Glutamatergic neuron (in vitro differentiated cells): ENCODE results near the gene TAB3. TPM values are rescaled to one million over a fixed set of nuclear protein-coding genes. Genes with fewer than 3 reads are reported as not detected.
A peak's percentile ranks its signal among the peaks of the same experiment; 100 is the strongest.

Source experiments
- DNase-seq: peaks from one replicate; pipeline ENCODE4 v3.0.0; 2022
- H3K27ac Mint-ChIP-seq: one replicate; pipeline ENCODE4 v1.8.0; 2020; ENCODE audit warnings: mild to moderate bottlenecking, mixed read lengths, inconsistent platforms; ENCODE audit not compliant: unreplicated experiment
- H3K27me3 Mint-ChIP-seq: one replicate; pipeline ENCODE4 v1.8.0; 2020; ENCODE audit warnings: mild to moderate bottlenecking, moderate library complexity, mixed read lengths, inconsistent platforms; ENCODE audit not compliant: unreplicated experiment
- H3K36me3 Mint-ChIP-seq: one replicate; pipeline ENCODE4 v1.8.0; 2020; ENCODE audit warnings: mild to moderate bottlenecking, mixed read lengths, inconsistent platforms; ENCODE audit not compliant: unreplicated experiment
- H3K4me1 Mint-ChIP-seq: one replicate; pipeline ENCODE4 v1.8.0; 2020; ENCODE audit warnings: mild to moderate bottlenecking, low read depth, mixed read lengths, inconsistent platforms; ENCODE audit not compliant: unreplicated experiment
- H3K4me3 Mint-ChIP-seq: one replicate; pipeline ENCODE4 v1.8.0; 2020; ENCODE audit warnings: mild to moderate bottlenecking, mixed read lengths, inconsistent platforms; ENCODE audit not compliant: unreplicated experiment
- H3K9me3 Mint-ChIP-seq: one replicate; pipeline ENCODE4 v1.8.0; 2020; ENCODE audit warnings: mild to moderate bottlenecking, moderate library complexity, mixed read lengths, inconsistent platforms; ENCODE audit not compliant: unreplicated experiment
- CTCF ChIP-seq: fragments of 200-600 bp; sonication (generic); IDR thresholded peaks from one replicate; pipeline ENCODE4 v1.5.0; 2021; ENCODE audit not compliant: partially characterized antibody, unreplicated experiment
- total RNA-seq: library from RNA; stranded (reverse); fragmentation: NEBNext Ultra II Directional; extraction: Animal tissue kit (Norgen Biotek cat#: 25700); gene quantifications from one replicate; pipeline ENCODE4 v1.2.1, GENCODE V29; 2021; ENCODE audit not compliant: unreplicated experiment

TAB3 gene
- total RNA-seq, 1 donor from 2014 or later, result 19.9 TPM

GRCh38 chrX:30898886-30899285 lies 9.8 kb upstream of the TAB3 start:
- no peaks in the 10 kb centered on the region for H3K4me1 Mint-ChIP-seq
- peaks cover 2% of the 10 kb centered on the region for H3K27me3 Mint-ChIP-seq
- no peak for TF ChIP-seq CTCF
- no peaks in the 10 kb centered on the region for H3K36me3 Mint-ChIP-seq
- DNase-seq, result no peak
- H3K4me3 Mint-ChIP-seq, result no peak overlapping the region
- H3K9me3 Mint-ChIP-seq, result no peaks in the 10 kb centered on the region
- no peak overlapping the region for H3K27ac Mint-ChIP-seq

GRCh38 chrX:30895370-30895769 lies 6.3 kb upstream of the TAB3 start:
- Mint-ChIP-seq H3K9me3 (peaks cover 2% of the 10 kb centered on the region), H3K4me3 (no peak overlapping the region), H3K27me3 (no peaks in the 10 kb centered on the region), H3K4me1 (no peaks in the 10 kb centered on the region), H3K27ac (no peak overlapping the region), H3K36me3 (no peaks in the 10 kb centered on the region)
- no peak for TF ChIP-seq CTCF
- DNase-seq, result no peak

- peaks cover 2% of the 10 kb centered on the region for H3K4me1 Mint-ChIP-seq
- no peak for DNase-seq
- H3K36me3 Mint-ChIP-seq, result no peaks in the 10 kb centered on the region
- no peaks in the 10 kb centered on the region for H3K27me3 Mint-ChIP-seq
- no peak overlapping the region for H3K27ac Mint-ChIP-seq
- H3K9me3 Mint-ChIP-seq, result peaks cover 4% of the 10 kb centered on the region
- TF ChIP-seq CTCF, result no peak
- H3K4me3 Mint-ChIP-seq, result no peak overlapping the region
These were observed 4.2 kb upstream of the TAB3 start for GRCh38 chrX:30893206-30893605.

GRCh38 chrX:30892591-30892990 lies 3.5 kb upstream of the TAB3 start:
- Mint-ChIP-seq H3K4me3 (no peak overlapping the region), H3K9me3 (peaks cover 4% of the 10 kb centered on the region), H3K4me1 (peaks cover 2% of the 10 kb centered on the region), H3K27me3 (no peaks in the 10 kb centered on the region), H3K27ac (no peak overlapping the region), H3K36me3 (no peaks in the 10 kb centered on the region)
- no peak for TF ChIP-seq CTCF
- DNase-seq, result no peak

- Mint-ChIP-seq H3K4me3 (peak overlapping the region; percentile 85), H3K27me3 (no peaks in the 10 kb centered on the region), H3K36me3 (no peaks in the 10 kb centered on the region), H3K9me3 (peaks cover 4% of the 10 kb centered on the region), H3K27ac (no peak overlapping the region), H3K4me1 (peaks cover 5% of the 10 kb centered on the region)
- no peak for TF ChIP-seq CTCF
- DNase-seq, result no peak
These were observed 418 bp downstream of the TAB3 start for GRCh38 chrX:30888526-30889146.
